ENCODE results near the gene TTC7B. TPM values are rescaled to one million over a fixed set of nuclear protein-coding genes. Genes with fewer than 3 reads are reported as not detected.

The TTC7B gene
- total RNA-seq, 1 donor from 2014 or later, result 55.5 TPM

DNA sequence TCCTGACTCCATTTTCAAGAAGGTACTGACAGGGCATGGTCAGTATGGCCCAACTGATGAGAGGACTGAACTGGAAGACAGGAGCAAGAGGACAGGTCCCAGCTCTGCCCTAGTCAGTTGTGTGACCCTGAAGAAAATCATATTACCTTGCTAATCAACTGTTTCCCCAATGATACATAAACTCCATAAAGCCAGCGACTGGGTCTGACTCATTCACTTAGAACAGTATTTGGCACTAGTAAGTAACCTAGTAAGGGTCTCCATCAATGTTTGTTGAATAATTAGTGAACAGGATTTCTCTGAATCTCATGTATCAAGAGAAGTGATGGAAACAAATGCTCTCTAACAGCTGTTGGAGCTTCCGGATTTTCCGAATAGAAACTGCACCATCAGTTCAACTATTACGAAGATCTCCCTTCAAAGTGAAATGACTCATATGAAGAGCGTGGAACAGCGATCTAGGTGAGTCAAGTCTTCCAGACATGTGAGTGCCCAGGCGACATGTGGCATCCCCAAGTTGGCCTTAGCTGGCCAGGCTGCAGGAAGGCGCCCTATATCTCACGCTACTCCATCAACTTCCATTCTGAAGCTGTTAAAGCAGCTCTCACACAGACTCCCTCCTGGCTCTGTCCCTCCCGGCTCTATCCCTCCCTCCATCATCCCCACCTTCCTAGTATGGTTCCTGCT lies 94.5 kb downstream of the TTC7B start:
- no peaks in the 10 kb centered on the region for H3K9me3 ChIP-seq (replicated peaks)
- no peak for DNase-seq

DNA sequence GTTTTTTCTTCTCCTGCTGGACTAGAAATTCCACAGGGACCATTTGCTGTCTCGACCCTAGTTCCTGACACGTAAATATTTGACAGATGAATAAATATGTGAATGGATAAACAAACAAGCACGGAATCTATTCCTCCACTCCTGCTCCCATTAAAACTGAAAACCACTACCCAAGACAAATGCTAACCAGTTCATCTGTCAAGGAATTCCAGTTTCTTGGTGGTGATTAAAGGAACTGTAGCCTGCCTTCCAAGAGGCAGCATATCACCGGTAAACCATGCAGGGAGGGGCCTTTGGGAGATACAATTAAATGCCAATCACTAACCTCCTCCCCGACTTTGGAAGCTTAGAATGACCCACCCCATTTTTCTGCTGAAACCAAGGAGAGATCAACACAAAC lies 95.4 kb downstream of the TTC7B start:
- intact Hi-C loops (cut with micrococcal nuclease), result no loop called here

More for the DNA sequence above, 94.5 kb downstream of the TTC7B start:
- Histone ChIP-seq H3K36me3 (peaks cover 11% of the 10 kb centered on the region), H3K27me3 (ENCODE audit: low read depth) (no peaks in the 10 kb centered on the region), H3K27ac (replicated peaks) (no peak overlapping the region), H3K4me3 (no peak overlapping the region), H3K4me1 (peaks cover 33% of the 10 kb centered on the region)
- intact Hi-C loops (cut with micrococcal nuclease), result no loop called here
- TF ChIP-seq, protein P1, sequence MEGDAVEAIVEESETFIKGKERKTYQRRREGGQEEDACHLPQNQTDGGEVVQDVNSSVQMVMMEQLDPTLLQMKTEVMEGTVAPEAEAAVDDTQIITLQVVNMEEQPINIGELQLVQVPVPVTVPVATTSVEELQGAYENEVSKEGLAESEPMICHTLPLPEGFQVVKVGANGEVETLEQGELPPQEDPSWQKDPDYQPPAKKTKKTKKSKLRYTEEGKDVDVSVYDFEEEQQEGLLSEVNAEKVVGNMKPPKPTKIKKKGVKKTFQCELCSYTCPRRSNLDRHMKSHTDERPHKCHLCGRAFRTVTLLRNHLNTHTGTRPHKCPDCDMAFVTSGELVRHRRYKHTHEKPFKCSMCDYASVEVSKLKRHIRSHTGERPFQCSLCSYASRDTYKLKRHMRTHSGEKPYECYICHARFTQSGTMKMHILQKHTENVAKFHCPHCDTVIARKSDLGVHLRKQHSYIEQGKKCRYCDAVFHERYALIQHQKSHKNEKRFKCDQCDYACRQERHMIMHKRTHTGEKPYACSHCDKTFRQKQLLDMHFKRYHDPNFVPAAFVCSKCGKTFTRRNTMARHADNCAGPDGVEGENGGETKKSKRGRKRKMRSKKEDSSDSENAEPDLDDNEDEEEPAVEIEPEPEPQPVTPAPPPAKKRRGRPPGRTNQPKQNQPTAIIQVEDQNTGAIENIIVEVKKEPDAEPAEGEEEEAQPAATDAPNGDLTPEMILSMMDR (IDR thresholded peaks at IDR 0.05; ENCODE audit: borderline replicate concordance), result no peak

DNA sequence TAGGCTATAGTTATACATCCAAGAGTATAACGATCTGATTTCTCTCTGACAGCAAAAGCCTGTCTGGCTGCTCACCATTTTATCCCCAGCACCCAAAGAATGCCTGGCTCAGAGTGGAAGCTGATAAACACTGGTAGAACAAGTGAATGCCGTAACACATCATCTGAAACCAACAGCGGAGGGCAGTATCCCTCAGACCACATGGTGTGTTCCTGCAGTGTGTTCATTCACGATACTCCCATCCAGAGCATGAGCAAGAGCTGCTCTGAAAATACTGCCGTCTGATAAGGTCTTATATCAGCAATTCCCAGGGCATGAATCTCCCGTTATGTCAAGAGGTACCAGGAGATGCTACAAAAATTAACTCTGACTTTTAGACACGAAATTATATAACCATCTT lies 95.9 kb downstream of the TTC7B start:
- intact Hi-C loops (cut with micrococcal nuclease), result no loop called here
- Histone ChIP-seq H3K36me3 (peaks cover 11% of the 10 kb centered on the region), H3K9me3 (replicated peaks) (no peaks in the 10 kb centered on the region), H3K27ac (replicated peaks) (no peak overlapping the region), H3K4me3 (no peak overlapping the region), H3K27me3 (ENCODE audit: low read depth) (no peaks in the 10 kb centered on the region), H3K4me1 (peaks cover 30% of the 10 kb centered on the region)
- TF ChIP-seq, protein P1 (IDR thresholded peaks at IDR 0.05; ENCODE audit: borderline replicate concordance), result no peak
- DNase-seq, result no peak

More for the DNA sequence above, 95.4 kb downstream of the TTC7B start:
- Histone ChIP-seq H3K9me3 (replicated peaks) (no peaks in the 10 kb centered on the region), H3K36me3 (peaks cover 11% of the 10 kb centered on the region), H3K27me3 (ENCODE audit: low read depth) (no peaks in the 10 kb centered on the region), H3K4me3 (no peak overlapping the region), H3K27ac (replicated peaks) (no peak overlapping the region), H3K4me1 (peaks cover 30% of the 10 kb centered on the region)
- no peak for DNase-seq
- TF ChIP-seq, protein P1 (IDR thresholded peaks at IDR 0.05; ENCODE audit: borderline replicate concordance), result no peak

DNA sequence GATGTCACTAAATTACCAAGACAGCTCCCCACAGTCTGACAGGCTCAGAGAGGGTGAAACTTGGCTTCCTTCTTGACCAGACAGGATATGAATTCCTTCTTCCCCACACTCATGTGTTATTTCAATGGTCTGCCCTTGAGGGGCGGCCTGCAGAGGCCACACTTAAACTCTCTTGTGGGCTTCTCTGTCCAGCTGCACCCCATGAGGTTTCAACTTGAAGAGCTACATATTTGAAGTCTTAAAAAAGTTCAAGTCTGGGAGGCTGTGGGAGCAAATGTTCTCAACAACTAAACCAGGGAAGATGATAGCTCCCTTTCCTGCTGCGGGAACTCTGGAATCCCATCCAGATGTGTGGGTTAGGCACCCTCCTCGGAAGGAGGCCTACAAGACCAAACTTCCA lies 98.3 kb downstream of the TTC7B start:
- Histone ChIP-seq H3K4me1 (peaks cover 30% of the 10 kb centered on the region), H3K4me3 (no peak overlapping the region), H3K9me3 (replicated peaks) (no peaks in the 10 kb centered on the region), H3K27ac (replicated peaks) (no peak overlapping the region), H3K36me3 (peaks cover 14% of the 10 kb centered on the region), H3K27me3 (ENCODE audit: low read depth) (no peaks in the 10 kb centered on the region)
- intact Hi-C loops (cut with micrococcal nuclease), result no loop called here
- TF ChIP-seq, protein P1 (IDR thresholded peaks at IDR 0.05; ENCODE audit: borderline replicate concordance), result no peak
- DNase-seq, result no peak

DNA sequence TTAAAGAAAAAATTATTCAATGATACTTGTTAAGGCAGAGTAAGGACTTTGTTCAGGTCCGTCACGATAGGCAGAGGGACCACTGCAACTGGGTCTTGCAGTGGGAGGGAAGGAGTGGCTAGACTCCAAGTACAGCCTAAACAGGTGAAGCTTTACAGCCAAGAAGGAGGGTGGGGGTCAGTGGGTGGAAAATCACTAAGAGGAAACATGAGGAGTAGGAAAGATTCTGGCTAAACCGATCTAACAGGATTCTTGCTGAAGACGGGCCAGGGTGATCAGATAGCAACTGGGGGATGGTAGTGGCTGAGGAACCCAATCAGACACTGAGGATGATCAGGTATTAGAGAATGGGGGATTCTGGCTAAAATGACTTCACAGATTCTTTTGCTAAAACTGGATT lies 100.2 kb downstream of the TTC7B start:
- peaks cover 28% of the 10 kb centered on the region for H3K4me1 ChIP-seq
- intact Hi-C loops (cut with micrococcal nuclease), result no loop called here
- H3K27me3 ChIP-seq (ENCODE audit: low read depth), result no peaks in the 10 kb centered on the region
- H3K36me3 ChIP-seq, result peaks cover 7% of the 10 kb centered on the region
- H3K27ac ChIP-seq (replicated peaks), result no peak overlapping the region
- no peaks in the 10 kb centered on the region for H3K9me3 ChIP-seq (replicated peaks)
- no peak for DNase-seq
- TF ChIP-seq, protein P1 (IDR thresholded peaks at IDR 0.05; ENCODE audit: borderline replicate concordance), result no peak
- no peak overlapping the region for H3K4me3 ChIP-seq

All from left ventricle myocardium inferior (tissue), 1 donor.